ENCODE measurements around the gene TULP1. TPM values are rescaled to one million over a fixed set of nuclear protein-coding genes. Genes with fewer than 3 reads are reported as not detected.

Gene TULP1
- total and polyA plus RNA-seq, 4 donors, result not detected

- H3K9me3 ChIP-seq (ENCODE audit: control insufficient read depth in 4 of 4, low read length in 3 of 4), result no peaks in the 10 kb centered on the region
- WGBS, result 90% methylated on average over 9 of the region's 9 CpGs
- H3K36me3 ChIP-seq (ENCODE audit: control insufficient read depth in 4 of 4, insufficient read depth in 3 of 4, low read depth in 1 of 4, low read length in 3 of 4), result peaks cover 3 to 45% (median 23%) of the 10 kb centered on the region in 4 donors
- H3K4me1 ChIP-seq (ENCODE audit: control insufficient read depth in 4 of 4, insufficient read depth in 4 of 4, low read length in 3 of 4), result peaks cover 0 to 20% (median 16%) of the 10 kb centered on the region in 4 donors
- no peak overlapping the region for H3K9ac ChIP-seq (ENCODE audit: low read depth in 1 of 2, low read length in 2 of 2)
- H3K4me3 ChIP-seq (ENCODE audit: low read depth in 1 of 3, low read length in 3 of 3), result no peak overlapping the region
- H3K27me3 ChIP-seq (ENCODE audit: control insufficient read depth in 4 of 4, insufficient read depth in 4 of 4, low read length in 3 of 4), result no peaks in the 10 kb centered on the region
- DNase-seq (ENCODE audit: low spot score), result no peak
- no peak for TF ChIP-seq FOXA1 (IDR thresholded peaks at IDR 0.05)
- TF ChIP-seq, protein P1, sequence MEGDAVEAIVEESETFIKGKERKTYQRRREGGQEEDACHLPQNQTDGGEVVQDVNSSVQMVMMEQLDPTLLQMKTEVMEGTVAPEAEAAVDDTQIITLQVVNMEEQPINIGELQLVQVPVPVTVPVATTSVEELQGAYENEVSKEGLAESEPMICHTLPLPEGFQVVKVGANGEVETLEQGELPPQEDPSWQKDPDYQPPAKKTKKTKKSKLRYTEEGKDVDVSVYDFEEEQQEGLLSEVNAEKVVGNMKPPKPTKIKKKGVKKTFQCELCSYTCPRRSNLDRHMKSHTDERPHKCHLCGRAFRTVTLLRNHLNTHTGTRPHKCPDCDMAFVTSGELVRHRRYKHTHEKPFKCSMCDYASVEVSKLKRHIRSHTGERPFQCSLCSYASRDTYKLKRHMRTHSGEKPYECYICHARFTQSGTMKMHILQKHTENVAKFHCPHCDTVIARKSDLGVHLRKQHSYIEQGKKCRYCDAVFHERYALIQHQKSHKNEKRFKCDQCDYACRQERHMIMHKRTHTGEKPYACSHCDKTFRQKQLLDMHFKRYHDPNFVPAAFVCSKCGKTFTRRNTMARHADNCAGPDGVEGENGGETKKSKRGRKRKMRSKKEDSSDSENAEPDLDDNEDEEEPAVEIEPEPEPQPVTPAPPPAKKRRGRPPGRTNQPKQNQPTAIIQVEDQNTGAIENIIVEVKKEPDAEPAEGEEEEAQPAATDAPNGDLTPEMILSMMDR (IDR thresholded peaks at IDR 0.05; ENCODE audit: low read depth, low read length, missing input control), result no peak
- no peak overlapping the region for H3K27ac ChIP-seq (ENCODE audit: low read depth in 1 of 2, low read length in 2 of 2)
These were observed 39.4 kb downstream of the TULP1 start for GRCh38 chr6:35473075-35473849.

GRCh38 chr6:35471836-35472345 is 40.8 kb downstream of the TULP1 start:
- Histone ChIP-seq H3K9me3 (ENCODE audit: control insufficient read depth in 4 of 4, low read length in 3 of 4) (no peaks in the 10 kb centered on the region), H3K4me1 (ENCODE audit: control insufficient read depth in 4 of 4, insufficient read depth in 4 of 4, low read length in 3 of 4) (peaks cover 0 to 24% (median 16%) of the 10 kb centered on the region in 4 donors), H3K36me3 (ENCODE audit: control insufficient read depth in 4 of 4, insufficient read depth in 3 of 4, low read depth in 1 of 4, low read length in 3 of 4) (peaks cover 2 to 43% (median 23%) of the 10 kb centered on the region in 4 donors), H3K4me3 (ENCODE audit: low read depth in 1 of 3, low read length in 3 of 3) (no peak overlapping the region), H3K27me3 (ENCODE audit: control insufficient read depth in 4 of 4, insufficient read depth in 4 of 4, low read length in 3 of 4) (no peaks in the 10 kb centered on the region), H3K27ac (ENCODE audit: low read depth in 1 of 2, low read length in 2 of 2) (no peak overlapping the region), H3K9ac (ENCODE audit: low read depth in 1 of 2, low read length in 2 of 2) (no peak overlapping the region)
- TF ChIP-seq RAD21 (IDR thresholded peaks at IDR 0.05) (no peak), RXRA (IDR thresholded peaks at IDR 0.05) (no peak), ZBTB33 (IDR thresholded peaks at IDR 0.05) (no peak), HNF4G (IDR thresholded peaks at IDR 0.05) (no peak), HNF4A (conservative IDR thresholded peaks at IDR 0.05) (no peak), JUND (IDR thresholded peaks at IDR 0.05) (no peak), TAF1 (conservative IDR thresholded peaks at IDR 0.05) (no peak), GABPA (IDR thresholded peaks at IDR 0.05 in 1 of 2, conservative IDR thresholded peaks at IDR 0.05 in 1 of 2) (no peak), SP1 (IDR thresholded peaks at IDR 0.05) (no peak)
- TF ChIP-seq, protein P2, sequence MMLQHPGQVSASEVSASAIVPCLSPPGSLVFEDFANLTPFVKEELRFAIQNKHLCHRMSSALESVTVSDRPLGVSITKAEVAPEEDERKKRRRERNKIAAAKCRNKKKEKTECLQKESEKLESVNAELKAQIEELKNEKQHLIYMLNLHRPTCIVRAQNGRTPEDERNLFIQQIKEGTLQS (IDR thresholded peaks at IDR 0.05), result no peak
- no peak for DNase-seq (ENCODE audit: low spot score)
- 79% methylated on average over 8 of the region's 8 CpGs for WGBS

GRCh38 chr6:35470663-35471120 is 42.0 kb downstream of the TULP1 start:
- H3K9me3 ChIP-seq (ENCODE audit: control insufficient read depth in 4 of 4, low read length in 3 of 4), result no peaks in the 10 kb centered on the region
- H3K4me3 ChIP-seq (ENCODE audit: low read depth in 1 of 3, low read length in 3 of 3), result no peak overlapping the region
- no peak overlapping the region for H3K27ac ChIP-seq (ENCODE audit: low read depth in 1 of 2, low read length in 2 of 2)
- peaks cover 2 to 39% (median 23%) of the 10 kb centered on the region in 4 donors for H3K36me3 ChIP-seq (ENCODE audit: control insufficient read depth in 4 of 4, insufficient read depth in 3 of 4, low read depth in 1 of 4, low read length in 3 of 4)
- DNase-seq (ENCODE audit: low spot score), result no peak
- peaks cover 0 to 24% (median 16%) of the 10 kb centered on the region in 4 donors for H3K4me1 ChIP-seq (ENCODE audit: control insufficient read depth in 4 of 4, insufficient read depth in 4 of 4, low read length in 3 of 4)
- H3K9ac ChIP-seq (ENCODE audit: low read depth in 1 of 2, low read length in 2 of 2), result no peak overlapping the region
- WGBS, result 79% methylated on average over 3 of the region's 3 CpGs
- H3K27me3 ChIP-seq (ENCODE audit: control insufficient read depth in 4 of 4, insufficient read depth in 4 of 4, low read length in 3 of 4), result no peaks in the 10 kb centered on the region
- no peak for TF ChIP-seq YY1 (IDR thresholded peaks at IDR 0.05)
- TF ChIP-seq, protein P2 (IDR thresholded peaks at IDR 0.05), result no peak
- no peak for TF ChIP-seq SP1 (IDR thresholded peaks at IDR 0.05)
- no peak for TF ChIP-seq HNF4A (conservative IDR thresholded peaks at IDR 0.05)
- TF ChIP-seq MAX (IDR thresholded peaks at IDR 0.05), result no peak
- no peak for TF ChIP-seq GABPA (IDR thresholded peaks at IDR 0.05 in 1 of 2, conservative IDR thresholded peaks at IDR 0.05 in 1 of 2)
- no peak for TF ChIP-seq ZBTB33 (IDR thresholded peaks at IDR 0.05)
- TF ChIP-seq JUND (IDR thresholded peaks at IDR 0.05), result no peak
- TF ChIP-seq, protein P1 (IDR thresholded peaks at IDR 0.05; ENCODE audit: low read depth, low read length, missing input control), result no peak
- no peak for TF ChIP-seq HNF4G (IDR thresholded peaks at IDR 0.05)
- TF ChIP-seq FOXA1 (IDR thresholded peaks at IDR 0.05), result no peak
- no peak for TF ChIP-seq FOXA2 (IDR thresholded peaks at IDR 0.05)
- TF ChIP-seq RXRA (IDR thresholded peaks at IDR 0.05), result no peak
- TF ChIP-seq EGR1 (IDR thresholded peaks at IDR 0.05; ENCODE audit: low read depth in 2 of 2), result no peak
- TF ChIP-seq RAD21 (IDR thresholded peaks at IDR 0.05), result no peak
